ENCODE measurements around the gene PFDN1.

Gene PFDN1, protein sequence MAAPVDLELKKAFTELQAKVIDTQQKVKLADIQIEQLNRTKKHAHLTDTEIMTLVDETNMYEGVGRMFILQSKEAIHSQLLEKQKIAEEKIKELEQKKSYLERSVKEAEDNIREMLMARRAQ

DNA sequence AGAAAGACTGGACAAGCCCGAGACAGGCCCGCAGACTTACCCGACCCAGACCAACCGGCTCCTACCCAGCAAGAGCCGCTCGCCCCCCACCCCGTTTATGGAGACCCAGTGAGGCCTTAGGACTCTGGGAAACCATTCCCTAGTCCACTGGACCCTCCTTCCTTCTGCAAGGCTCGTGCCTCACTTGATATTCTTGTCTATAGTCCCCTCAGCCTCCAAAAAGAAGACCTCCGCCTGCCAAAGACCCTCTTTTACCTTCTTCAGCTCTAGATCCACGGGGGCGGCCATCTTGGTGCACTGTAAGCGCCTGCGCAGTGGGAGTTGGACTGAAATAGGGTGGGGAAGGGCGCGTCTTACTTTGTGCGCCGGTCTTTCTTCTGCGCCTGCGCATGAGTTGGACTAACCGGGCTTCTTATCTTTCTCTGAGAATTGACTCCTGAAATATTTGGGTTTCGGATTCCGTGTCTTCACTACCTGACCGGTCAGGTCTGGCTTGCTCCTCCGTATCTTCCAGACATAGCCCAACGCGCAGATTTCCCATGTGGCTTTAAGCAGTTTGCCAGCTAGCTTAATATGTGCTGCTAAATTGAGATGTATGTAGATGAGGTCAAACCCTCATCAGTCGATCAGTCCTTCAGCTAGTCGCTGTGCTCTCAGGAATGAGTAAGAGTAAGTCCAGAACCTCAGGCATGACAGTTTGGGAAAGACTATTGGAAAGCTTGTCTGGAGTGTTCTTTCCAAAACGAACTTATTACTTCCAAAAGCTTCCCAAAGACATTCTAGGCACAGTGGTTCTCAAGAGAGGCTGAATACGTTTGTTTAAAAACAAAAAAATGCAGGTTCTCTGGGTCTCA, at the start of gene PFDN1:
Gene PFDN1 (minus strand): TSS at position 316 of the 854 bp plus-strand sequence. CDS start 28 bp downstream, at position 288.
- Histone ChIP-seq H3K36me3 (ENCODE audit: control insufficient read depth, insufficient read depth, low read length) (no peaks in the 10 kb centered on the region), H3K4me2 (ENCODE audit: low read length) (peak within 1 kb of the TSS; percentile 99), H3K9me3 (ENCODE audit: control insufficient read depth, low read length) (no peaks in the 10 kb centered on the region), H3K4me3 (ENCODE audit: low read depth, low read length) (peak within 1 kb of the TSS; percentile 79), H3K9ac (peak within 1 kb of the TSS; percentile 74), H2AFZ (peak within 1 kb of the TSS; percentile 94), H3K4me1 (no peaks in the 10 kb centered on the region), H3K27ac (peak within 1 kb of the TSS; percentile 82), H3K27me3 (ENCODE audit: control insufficient read depth, insufficient read depth, low read length) (no peaks in the 10 kb centered on the region), H3K79me2 (peaks cover 21% of the 10 kb centered on the region)
- TF ChIP-seq, protein P1, sequence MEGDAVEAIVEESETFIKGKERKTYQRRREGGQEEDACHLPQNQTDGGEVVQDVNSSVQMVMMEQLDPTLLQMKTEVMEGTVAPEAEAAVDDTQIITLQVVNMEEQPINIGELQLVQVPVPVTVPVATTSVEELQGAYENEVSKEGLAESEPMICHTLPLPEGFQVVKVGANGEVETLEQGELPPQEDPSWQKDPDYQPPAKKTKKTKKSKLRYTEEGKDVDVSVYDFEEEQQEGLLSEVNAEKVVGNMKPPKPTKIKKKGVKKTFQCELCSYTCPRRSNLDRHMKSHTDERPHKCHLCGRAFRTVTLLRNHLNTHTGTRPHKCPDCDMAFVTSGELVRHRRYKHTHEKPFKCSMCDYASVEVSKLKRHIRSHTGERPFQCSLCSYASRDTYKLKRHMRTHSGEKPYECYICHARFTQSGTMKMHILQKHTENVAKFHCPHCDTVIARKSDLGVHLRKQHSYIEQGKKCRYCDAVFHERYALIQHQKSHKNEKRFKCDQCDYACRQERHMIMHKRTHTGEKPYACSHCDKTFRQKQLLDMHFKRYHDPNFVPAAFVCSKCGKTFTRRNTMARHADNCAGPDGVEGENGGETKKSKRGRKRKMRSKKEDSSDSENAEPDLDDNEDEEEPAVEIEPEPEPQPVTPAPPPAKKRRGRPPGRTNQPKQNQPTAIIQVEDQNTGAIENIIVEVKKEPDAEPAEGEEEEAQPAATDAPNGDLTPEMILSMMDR (IDR thresholded peaks at IDR 0.05) = no peak

DNA sequence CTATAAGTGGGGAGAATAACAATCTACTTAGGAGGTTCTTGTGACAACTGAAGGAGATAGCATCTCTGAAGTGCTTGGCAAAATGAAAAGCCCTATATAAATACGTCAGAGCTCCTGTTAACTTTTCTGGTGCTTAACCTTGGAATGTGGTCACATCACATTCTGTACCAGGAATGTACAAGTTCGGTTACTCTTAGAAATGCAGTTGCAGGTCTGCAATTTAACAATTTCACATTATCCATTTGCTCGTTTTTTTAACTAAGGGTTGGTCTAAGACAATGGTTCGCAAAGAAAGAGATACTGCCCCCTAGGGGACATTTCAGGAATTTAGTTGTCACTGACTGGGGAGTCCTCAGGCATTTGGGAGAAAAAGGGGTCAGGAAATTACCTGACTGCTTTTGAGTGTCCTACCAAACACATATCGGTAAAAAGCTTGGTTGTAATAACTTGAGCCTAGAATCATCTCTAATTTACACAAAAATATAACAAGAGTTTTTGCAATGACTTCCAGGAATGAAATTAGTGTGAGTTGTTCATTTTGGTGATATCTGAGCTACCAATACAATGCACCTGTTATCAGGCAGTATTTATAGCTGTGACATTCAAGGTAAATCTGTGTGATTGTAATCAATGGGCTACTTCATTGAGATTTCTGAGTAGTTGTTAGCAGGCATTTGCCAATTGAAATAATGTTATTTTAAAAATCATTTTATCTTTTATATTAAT, 48.9 kb upstream of the PFDN1 start:
- Histone ChIP-seq H3K4me1 (peaks cover 17% of the 10 kb centered on the region), H3K9ac (no peak overlapping the region), H2AFZ (peak overlapping the region; percentile 57), H3K9me3 (ENCODE audit: control insufficient read depth, low read length) (no peaks in the 10 kb centered on the region), H3K27me3 (ENCODE audit: control insufficient read depth, insufficient read depth, low read length) (no peaks in the 10 kb centered on the region), H3K4me2 (ENCODE audit: low read length) (peak overlapping the region; percentile 39), H3K4me3 (ENCODE audit: low read depth, low read length) (no peak overlapping the region), H3K79me2 (no peaks in the 10 kb centered on the region), H3K36me3 (ENCODE audit: control insufficient read depth, insufficient read depth, low read length) (no peaks in the 10 kb centered on the region), H3K27ac (no peak overlapping the region)
- TF ChIP-seq, protein P1 (IDR thresholded peaks at IDR 0.05) = peak; percentile 96

DNA sequence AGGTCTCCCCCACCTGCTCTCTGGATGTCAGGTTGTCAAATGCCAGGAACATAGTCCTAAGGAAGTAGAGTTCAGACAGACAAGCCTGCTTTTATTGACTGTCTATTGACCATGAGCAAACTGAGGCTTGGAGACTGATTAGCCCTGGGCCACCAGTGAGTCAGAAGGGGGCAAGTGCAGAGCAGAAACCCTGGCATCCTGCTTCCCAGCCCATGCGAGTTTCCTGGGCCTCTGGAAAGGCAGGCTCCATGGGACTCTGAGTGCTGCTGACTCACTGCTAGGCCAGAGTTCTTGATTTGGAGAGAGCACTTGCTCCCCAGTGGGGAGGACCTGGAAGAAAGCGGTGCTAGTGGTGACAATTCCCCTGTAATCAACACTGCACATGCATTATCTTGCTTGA, 46.3 kb upstream of the PFDN1 start:
- H3K27ac ChIP-seq = no peak overlapping the region
- H3K4me3 ChIP-seq (ENCODE audit: low read depth, low read length) = no peak overlapping the region
- no peak overlapping the region for H2AFZ ChIP-seq
- no peak overlapping the region for H3K4me2 ChIP-seq (ENCODE audit: low read length)
- TF ChIP-seq, protein P1 (IDR thresholded peaks at IDR 0.05) = no peak
- no peaks in the 10 kb centered on the region for H3K9me3 ChIP-seq (ENCODE audit: control insufficient read depth, low read length)
- no peaks in the 10 kb centered on the region for H3K79me2 ChIP-seq
- H3K9ac ChIP-seq = no peak overlapping the region
- no peaks in the 10 kb centered on the region for H3K36me3 ChIP-seq (ENCODE audit: control insufficient read depth, insufficient read depth, low read length)
- H3K27me3 ChIP-seq (ENCODE audit: control insufficient read depth, insufficient read depth, low read length) = no peaks in the 10 kb centered on the region
- peaks cover 17% of the 10 kb centered on the region for H3K4me1 ChIP-seq

DNA sequence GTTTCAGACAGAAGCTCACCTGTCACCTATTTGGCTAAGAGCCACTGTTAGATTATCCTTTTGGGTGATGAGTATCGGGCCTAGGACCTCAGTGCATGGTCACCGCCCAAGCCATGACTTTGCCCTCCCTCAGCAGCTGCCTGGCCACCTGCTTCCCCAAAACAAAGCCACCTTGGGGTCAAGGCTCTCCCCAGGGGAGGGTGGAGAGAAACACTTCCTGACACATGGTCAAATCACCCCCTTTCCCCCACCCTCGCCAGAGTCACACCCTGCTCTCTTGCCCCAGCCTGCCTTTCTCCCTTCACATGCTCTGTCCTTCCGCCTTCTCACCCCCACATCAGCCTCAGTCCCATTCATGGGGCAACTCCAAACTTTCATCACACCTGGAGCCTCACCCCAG, 45.2 kb upstream of the PFDN1 start:
- Histone ChIP-seq H3K79me2 (no peaks in the 10 kb centered on the region), H3K27ac (no peak overlapping the region), H3K4me1 (peaks cover 17% of the 10 kb centered on the region), H3K9ac (no peak overlapping the region), H3K4me3 (ENCODE audit: low read depth, low read length) (no peak overlapping the region), H3K4me2 (ENCODE audit: low read length) (no peak overlapping the region), H3K9me3 (ENCODE audit: control insufficient read depth, low read length) (no peaks in the 10 kb centered on the region), H3K27me3 (ENCODE audit: control insufficient read depth, insufficient read depth, low read length) (no peaks in the 10 kb centered on the region), H3K36me3 (ENCODE audit: control insufficient read depth, insufficient read depth, low read length) (no peaks in the 10 kb centered on the region), H2AFZ (peak overlapping the region; percentile 34)
- TF ChIP-seq, protein P1 (IDR thresholded peaks at IDR 0.05) = no peak

Measured in parathyroid adenoma (tissue), 2 donors.